Suprapubic skin (tissue), 3 donors: ENCODE results near the gene PDE11A.

ENCODE experiments used
- POLR2A ChIP-seq, 2 donors: fragments of 450-650 bp; IDR thresholded peaks; one replicate each; pipeline ENCODE4 v1.6.1; 2017; ENCODE audit warnings: antibody characterized with exemption in 2 of 2, mild to moderate bottlenecking in 2 of 2, moderate library complexity in 2 of 2
- TF ChIP-seq, protein P1 (sequence below), 2 donors: fragments of 200-600 bp in 1 of 2; fragments of 450-650 bp in 1 of 2; sonication (generic) in 1 of 2; IDR thresholded peaks; one replicate each; pipeline ENCODE4 v1.5.1; 2016 to 2019; ENCODE audit warnings: antibody characterized with exemption in 2 of 2, mild to moderate bottlenecking in 1 of 2, moderate library complexity in 1 of 2

DNA sequence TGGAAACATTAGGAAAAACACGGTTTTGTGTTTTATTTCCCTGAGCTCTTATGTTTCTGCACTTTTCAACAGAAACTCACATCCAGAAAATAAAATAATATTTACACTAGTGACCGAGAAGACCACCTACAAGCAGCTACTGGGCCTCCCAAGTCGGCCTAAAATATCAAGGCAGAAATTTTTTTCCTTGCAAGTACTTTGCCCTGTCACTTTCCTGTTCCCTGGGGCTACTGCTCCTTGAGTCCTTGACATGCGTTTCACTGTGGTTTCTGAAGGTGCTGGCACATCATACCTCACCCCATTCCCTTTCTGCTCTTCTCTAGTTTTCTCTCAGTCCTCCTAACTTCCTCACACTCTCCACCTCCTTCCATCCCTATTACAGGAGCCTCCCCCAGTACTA, 400.9 kb downstream of the PDE11A start:
- no peak for TF ChIP-seq POLR2A (IDR thresholded peaks at IDR 0.05)
- TF ChIP-seq, protein P1, sequence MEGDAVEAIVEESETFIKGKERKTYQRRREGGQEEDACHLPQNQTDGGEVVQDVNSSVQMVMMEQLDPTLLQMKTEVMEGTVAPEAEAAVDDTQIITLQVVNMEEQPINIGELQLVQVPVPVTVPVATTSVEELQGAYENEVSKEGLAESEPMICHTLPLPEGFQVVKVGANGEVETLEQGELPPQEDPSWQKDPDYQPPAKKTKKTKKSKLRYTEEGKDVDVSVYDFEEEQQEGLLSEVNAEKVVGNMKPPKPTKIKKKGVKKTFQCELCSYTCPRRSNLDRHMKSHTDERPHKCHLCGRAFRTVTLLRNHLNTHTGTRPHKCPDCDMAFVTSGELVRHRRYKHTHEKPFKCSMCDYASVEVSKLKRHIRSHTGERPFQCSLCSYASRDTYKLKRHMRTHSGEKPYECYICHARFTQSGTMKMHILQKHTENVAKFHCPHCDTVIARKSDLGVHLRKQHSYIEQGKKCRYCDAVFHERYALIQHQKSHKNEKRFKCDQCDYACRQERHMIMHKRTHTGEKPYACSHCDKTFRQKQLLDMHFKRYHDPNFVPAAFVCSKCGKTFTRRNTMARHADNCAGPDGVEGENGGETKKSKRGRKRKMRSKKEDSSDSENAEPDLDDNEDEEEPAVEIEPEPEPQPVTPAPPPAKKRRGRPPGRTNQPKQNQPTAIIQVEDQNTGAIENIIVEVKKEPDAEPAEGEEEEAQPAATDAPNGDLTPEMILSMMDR (IDR thresholded peaks at IDR 0.05), result no peak
